Stimulated activated CD8-positive, alpha-beta memory T cell treated with anti-CD3 and anti-CD28 coated beads, Interleukin-4, amount 100 ng/mL, for 24 hours (primary cell): ENCODE data around the gene OR6M1.

Experiments
- DNase-seq: peaks from one replicate; pipeline ENCODE4 v3.0.0-alpha.2; 2020; ENCODE audit warnings: low read depth

The OR6M1 gene

GRCh38 chr11:123775715-123776549 is 30.2 kb downstream of the OR6M1 start:
- DNase-seq, result no peak

- no peak for DNase-seq
Measured at GRCh38 chr11:123775289-123775688, 30.9 kb downstream of the OR6M1 start.

- no peak for DNase-seq
Measured at GRCh38 chr11:123773959-123774358, 32.2 kb downstream of the OR6M1 start.

DNA sequence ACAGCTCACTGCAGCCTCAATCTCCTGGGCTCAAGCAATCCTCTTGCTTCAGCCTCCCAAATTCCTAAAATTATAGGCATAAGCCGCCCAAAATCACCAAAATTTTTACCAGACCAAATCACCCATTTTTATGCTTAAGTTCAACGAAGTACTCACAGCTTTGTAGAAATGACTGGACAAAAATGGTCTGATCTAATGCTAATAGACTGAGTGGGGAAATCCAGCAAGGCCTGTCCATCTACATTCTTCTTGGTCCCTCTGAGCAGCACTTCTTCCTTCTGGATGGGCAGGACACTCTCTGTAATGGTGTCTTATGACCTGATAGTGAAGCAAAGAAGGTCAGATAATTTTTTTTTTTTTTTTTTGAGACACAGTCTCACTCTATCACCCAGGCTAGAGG is 33.1 kb downstream of the OR6M1 start:
- no peak for DNase-seq

DNA sequence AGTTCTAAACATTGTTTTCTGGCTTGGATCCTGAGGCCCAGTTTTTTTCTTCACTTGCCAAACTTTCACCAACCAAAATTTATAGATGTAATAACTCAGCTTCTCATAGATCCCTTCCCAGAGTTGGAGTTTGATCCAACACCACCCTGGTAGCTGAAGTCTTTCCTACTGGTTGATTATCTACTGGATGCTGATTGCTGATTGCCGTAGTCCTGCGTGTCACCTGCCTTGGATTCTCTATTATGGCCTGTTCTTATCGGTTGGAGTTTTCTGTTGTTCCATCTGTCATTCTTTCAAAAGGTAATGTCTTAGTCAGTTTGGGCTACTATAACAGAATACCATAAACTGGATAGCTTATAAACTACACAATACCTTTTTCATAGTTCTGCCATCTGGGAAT is 34.5 kb downstream of the OR6M1 start:
- DNase-seq, result no peak

DNA sequence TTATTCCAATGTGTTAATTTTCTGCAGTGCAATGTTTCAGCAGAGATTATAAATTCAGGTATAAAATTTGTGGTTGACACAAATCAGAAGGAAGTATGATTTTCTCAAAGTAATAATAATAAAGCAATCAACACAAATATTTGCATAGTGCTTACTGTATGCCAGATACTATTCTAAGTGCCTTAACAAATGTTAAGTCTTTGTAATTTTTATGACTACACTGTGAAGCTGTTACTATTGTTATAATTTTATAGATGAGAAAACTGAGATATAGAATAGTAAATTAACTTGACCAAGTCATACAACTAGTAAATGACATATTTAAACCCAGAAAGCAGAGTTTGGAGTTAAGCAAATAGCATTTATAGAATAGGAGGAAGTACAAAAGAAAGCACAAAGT is 35.4 kb downstream of the OR6M1 start:
- DNase-seq, result no peak

- DNase-seq, result no peak
Measured at GRCh38 chr11:123765601-123766000, 40.5 kb downstream of the OR6M1 start.

GRCh38 chr11:123762422-123762821 is 43.7 kb downstream of the OR6M1 start:
- no peak for DNase-seq

DNA sequence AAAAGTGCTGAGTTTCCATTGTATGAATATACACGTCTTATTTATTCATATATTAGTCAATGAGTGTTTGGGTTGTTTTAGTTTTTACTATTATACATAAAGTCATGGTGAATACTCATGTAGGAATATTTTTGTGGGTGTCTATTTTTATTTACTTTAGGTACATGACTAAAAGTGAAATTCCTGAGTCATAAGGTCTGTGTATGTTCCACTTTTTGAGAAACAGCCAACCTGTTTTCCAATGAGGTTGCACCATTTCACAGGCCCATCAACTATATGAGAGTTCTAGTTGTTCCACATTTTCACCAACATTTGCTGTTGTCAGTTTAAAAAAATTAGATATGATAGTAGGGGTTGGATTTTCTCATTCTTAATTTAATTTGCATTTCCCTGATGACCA is 45.3 kb downstream of the OR6M1 start:
- DNase-seq, result no peak

GRCh38 chr11:123757976-123758375 is 48.2 kb downstream of the OR6M1 start:
- no peak for DNase-seq

GRCh38 chr11:123755813-123756212 is 50.3 kb downstream of the OR6M1 start:
- no peak for DNase-seq
